T-helper 1 cell (primary cell): ENCODE results near the gene MAP2K5.

ENCODE experiments used
- DNase-seq, 5 donors: peaks; one replicate each; pipeline ENCODE4 v3.0.0-alpha.2; 2012 to 2020
- total RNA-seq, 4 donors: gene quantifications; one replicate each; lab custom pipeline; 2026; lab: John Stamatoyannopoulos, UW

Gene MAP2K5
- 11.1 to 17.3 (median 13.8) reads per million in 4 donors for total RNA-seq

GRCh38 chr15:67542420-67543347 is at the start of gene MAP2K5:
MAP2K5 (plus strand) TSS chr15:67542703; CDS start chr15:67543336, 633 bp downstream.
- peak; percentile 67 to 81 (median 74) for DNase-seq

GRCh38 chr15:67495585-67495984 is 46.9 kb upstream of the MAP2K5 start:
- DNase-seq: no peak

- no peak for DNase-seq
Observed at GRCh38 chr15:67501177-67501835, 41.2 kb upstream of the MAP2K5 start.

- no peak for DNase-seq
Observed at GRCh38 chr15:67501836-67502461, 40.6 kb upstream of the MAP2K5 start.

- DNase-seq: no peak
Observed at GRCh38 chr15:67504056-67504455, 38.4 kb upstream of the MAP2K5 start.

GRCh38 chr15:67504796-67505195 is 37.7 kb upstream of the MAP2K5 start:
- DNase-seq: no peak

GRCh38 chr15:67505675-67506572 is 36.6 kb upstream of the MAP2K5 start:
- DNase-seq: no peak

- no peak for DNase-seq
Observed at GRCh38 chr15:67506775-67507747, 35.4 kb upstream of the MAP2K5 start.

- no peak for DNase-seq
Observed at GRCh38 chr15:67508407-67508806, 34.1 kb upstream of the MAP2K5 start.

GRCh38 chr15:67509918-67510317 is 32.6 kb upstream of the MAP2K5 start:
- no peak for DNase-seq

- no peak for DNase-seq
Observed at GRCh38 chr15:67510597-67511190, 31.8 kb upstream of the MAP2K5 start.

GRCh38 chr15:67511606-67512005 is 30.9 kb upstream of the MAP2K5 start:
- DNase-seq: peak in 1 of 5 donors; percentile 11

- DNase-seq: no peak
Observed at GRCh38 chr15:67512140-67512539, 30.4 kb upstream of the MAP2K5 start.

GRCh38 chr15:67512933-67513714 is 29.4 kb upstream of the MAP2K5 start:
- DNase-seq: no peak

- DNase-seq: no peak
Observed at GRCh38 chr15:67515090-67515489, 27.4 kb upstream of the MAP2K5 start.

GRCh38 chr15:67515557-67515956 is 26.9 kb upstream of the MAP2K5 start:
- no peak for DNase-seq

- DNase-seq: no peak
Observed at GRCh38 chr15:67520321-67521028, 22.0 kb upstream of the MAP2K5 start.

GRCh38 chr15:67521029-67521782 is 21.3 kb upstream of the MAP2K5 start, which contains the start of gene C15orf61:
C15orf61 (plus strand) TSS chr15:67521131; CDS start chr15:67521249, 118 bp downstream.
- DNase-seq: peak; percentile 71 to 85 (median 77)
